Measurements from ENCODE around the gene MALRD1.

Gene MALRD1

DNA sequence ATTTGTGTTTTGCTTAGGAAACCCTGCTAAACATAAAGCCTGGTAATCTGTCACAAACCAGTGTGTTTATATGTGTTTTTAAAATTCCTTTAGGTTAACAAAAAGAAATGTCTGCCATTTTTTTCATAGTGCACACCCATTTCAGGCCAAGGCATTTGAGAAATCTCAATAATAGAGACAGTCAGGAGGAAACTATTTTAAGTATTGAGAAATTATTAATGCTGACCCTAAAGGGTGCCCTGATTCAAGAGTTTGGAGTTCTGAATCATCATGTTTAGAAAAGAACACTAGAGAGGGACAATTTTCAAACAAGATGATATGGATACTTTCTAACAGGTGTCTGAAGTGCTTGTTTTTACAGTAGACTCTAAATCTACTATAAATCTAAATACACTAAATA, 28.7 kb downstream of the MALRD1 start:
- H3K27ac ChIP-seq, result no peak overlapping the region
- POLR2A ChIA-PET (ENCODE audit: low non-redundant PET), result no interaction called here
- CTCF ChIA-PET, result no interaction called here
- TF ChIP-seq, protein P1, sequence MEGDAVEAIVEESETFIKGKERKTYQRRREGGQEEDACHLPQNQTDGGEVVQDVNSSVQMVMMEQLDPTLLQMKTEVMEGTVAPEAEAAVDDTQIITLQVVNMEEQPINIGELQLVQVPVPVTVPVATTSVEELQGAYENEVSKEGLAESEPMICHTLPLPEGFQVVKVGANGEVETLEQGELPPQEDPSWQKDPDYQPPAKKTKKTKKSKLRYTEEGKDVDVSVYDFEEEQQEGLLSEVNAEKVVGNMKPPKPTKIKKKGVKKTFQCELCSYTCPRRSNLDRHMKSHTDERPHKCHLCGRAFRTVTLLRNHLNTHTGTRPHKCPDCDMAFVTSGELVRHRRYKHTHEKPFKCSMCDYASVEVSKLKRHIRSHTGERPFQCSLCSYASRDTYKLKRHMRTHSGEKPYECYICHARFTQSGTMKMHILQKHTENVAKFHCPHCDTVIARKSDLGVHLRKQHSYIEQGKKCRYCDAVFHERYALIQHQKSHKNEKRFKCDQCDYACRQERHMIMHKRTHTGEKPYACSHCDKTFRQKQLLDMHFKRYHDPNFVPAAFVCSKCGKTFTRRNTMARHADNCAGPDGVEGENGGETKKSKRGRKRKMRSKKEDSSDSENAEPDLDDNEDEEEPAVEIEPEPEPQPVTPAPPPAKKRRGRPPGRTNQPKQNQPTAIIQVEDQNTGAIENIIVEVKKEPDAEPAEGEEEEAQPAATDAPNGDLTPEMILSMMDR (conservative IDR thresholded peaks at IDR 0.05; ENCODE audit: low read depth), result no peak
- DNase-seq (ENCODE audit: low spot score), result no peak

DNA sequence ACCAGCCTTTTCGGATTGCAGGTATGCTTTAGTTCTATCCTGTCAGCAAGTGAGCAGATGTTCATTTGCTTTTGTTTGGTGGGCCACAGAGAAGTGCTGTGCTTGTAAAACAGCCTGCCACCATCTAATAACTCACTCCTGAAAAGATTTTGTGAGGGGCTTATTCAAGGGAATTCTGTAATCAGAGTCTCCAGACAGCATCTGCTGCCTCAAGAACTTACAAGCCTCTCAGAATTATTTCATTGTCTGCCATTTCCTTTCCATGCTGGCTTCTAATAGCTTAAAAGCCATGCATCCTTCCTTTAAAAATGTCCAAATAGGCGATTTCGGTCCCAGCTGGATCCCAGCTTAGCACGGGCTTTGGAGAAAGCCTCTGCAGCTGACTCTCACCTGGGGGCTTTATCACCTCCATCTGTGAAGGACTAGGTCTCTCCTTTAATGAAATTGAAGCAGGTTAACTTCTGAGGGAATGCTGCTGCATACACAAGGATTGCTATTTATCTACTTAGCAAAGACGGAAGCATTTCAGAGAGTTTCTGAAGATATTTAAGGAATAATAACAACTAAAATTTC, 48.0 kb downstream of the MALRD1 start:
- POLR2A ChIA-PET (ENCODE audit: low non-redundant PET), result no interaction called here
- TF ChIP-seq, protein P1 (conservative IDR thresholded peaks at IDR 0.05; ENCODE audit: low read depth), result no peak

DNA sequence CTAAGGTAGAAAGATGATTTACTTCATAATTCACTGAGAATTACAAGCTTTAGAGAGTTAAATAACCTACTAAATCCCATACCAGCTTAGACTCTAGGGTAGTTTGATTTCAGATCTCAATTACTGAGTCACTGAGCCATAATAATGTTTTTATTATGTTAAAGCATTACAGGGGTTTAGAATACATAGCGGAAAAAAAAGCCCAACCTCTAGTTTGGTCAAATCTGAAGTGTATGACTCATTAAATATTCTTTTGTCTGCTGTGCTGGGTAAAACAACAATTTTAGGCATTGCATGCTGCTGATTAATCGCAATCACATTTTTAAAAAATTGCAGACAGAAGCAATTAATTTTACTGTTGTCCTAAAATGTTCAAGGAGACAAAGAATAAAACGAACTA, 48.5 kb downstream of the MALRD1 start:
- CTCF ChIA-PET, result no interaction called here

More for the DNA sequence above, 48.0 kb downstream of the MALRD1 start:
- DNase-seq (ENCODE audit: low spot score), result no peak
- CTCF ChIA-PET, result no interaction called here
- no peak overlapping the region for H3K27ac ChIP-seq

DNA sequence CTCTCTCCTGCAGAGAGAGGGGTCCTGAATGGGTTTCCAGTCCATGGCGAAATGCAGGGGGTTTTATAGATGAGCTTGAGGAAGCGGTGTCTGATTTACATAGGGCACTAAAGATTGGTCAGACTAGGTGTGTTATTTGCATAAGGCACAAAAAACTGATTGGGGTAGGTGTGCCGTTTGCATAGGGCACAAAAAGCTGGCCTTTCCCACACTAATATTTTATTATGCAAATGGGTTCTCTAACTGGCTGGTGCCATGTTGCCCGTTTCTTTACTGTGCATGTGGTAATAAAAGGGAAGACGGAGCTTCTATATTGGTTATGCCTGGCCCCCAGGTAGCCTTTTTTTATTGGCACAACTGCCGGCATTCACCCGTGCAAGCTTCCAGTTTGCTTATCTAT, 50.2 kb downstream of the MALRD1 start:
- POLR2A ChIA-PET (ENCODE audit: low non-redundant PET), result no interaction called here
- DNase-seq (ENCODE audit: low spot score), result no peak
- TF ChIP-seq, protein P1 (conservative IDR thresholded peaks at IDR 0.05; ENCODE audit: low read depth), result no peak
- H3K27ac ChIP-seq, result no peak overlapping the region
- CTCF ChIA-PET, result interaction anchor here (0.7 kb wide), 1 partner anchor 1852 kb away, joined by 4 read pairs; no protein-coding TSS in a partner anchor

More for the DNA sequence above, 48.5 kb downstream of the MALRD1 start:
- DNase-seq (ENCODE audit: low spot score), result no peak
- TF ChIP-seq, protein P1 (conservative IDR thresholded peaks at IDR 0.05; ENCODE audit: low read depth), result no peak
- POLR2A ChIA-PET (ENCODE audit: low non-redundant PET), result no interaction called here
- no peak overlapping the region for H3K27ac ChIP-seq

DNA sequence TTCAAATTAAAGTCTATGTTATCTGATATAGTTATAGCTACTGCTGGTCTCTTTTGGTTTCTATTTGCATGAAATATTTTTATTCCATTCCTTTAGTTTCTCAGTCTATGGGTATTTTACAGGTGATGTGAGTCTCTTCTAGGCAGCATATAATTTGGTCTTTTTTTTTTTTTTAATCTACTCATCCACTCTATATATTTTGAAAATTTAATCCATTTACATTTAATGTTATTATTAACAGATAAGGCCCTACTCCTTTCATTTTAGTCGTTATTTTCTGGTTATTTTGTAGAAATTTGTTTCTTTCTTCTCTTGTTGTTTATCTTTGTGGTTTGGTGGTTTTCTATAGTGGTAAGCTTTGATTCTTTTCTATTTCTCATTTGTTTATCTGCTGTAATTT, 58.8 kb downstream of the MALRD1 start:
- DNase-seq (ENCODE audit: low spot score), result no peak
- ChIA-PET CTCF (no interaction called here), POLR2A (ENCODE audit: low non-redundant PET) (no interaction called here)
- H3K27ac ChIP-seq, result no peak overlapping the region
- TF ChIP-seq, protein P1 (conservative IDR thresholded peaks at IDR 0.05; ENCODE audit: low read depth), result no peak

DNA sequence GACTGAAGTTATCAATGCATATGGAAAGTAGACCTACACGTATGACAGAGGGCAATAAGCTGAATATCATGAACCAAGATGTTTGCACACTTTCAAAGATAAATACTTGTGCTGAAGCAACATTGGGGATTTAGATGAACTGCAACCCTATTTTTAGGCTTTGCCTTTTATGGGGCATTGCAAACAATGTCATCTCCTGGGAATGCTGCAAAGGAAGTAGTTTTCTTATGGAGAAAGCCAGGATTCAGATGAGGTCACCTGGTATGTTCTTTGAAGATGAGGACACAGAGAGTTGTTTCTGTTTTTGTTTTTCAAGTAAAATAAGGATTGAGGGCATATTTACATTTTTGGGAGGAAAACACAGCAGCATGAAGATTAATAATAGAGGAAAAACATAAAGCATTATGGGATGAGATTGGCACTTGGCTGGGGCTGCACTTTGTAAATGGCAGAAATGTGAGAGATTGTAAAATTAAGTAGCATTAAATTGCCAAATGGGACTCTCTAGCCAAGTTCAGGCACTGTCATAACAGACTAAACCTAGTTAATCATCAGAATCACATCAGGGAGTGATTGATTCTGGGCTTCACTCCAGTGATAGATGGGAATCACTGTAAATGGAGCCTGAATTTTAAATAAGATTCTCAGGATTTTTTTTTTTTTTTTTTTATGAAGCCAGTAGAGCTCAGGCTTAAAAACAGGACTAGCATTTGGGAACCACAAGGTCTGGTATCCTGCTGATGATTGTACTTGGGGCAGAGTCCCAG, 63.1 kb downstream of the MALRD1 start:
- no peak for DNase-seq (ENCODE audit: low spot score)
- no peak overlapping the region for H3K27ac ChIP-seq
- CTCF ChIA-PET, result no interaction called here
- TF ChIP-seq, protein P1 (conservative IDR thresholded peaks at IDR 0.05; ENCODE audit: low read depth), result no peak
- POLR2A ChIA-PET (ENCODE audit: low non-redundant PET), result no interaction called here
